Ecto neural progenitor cell (in vitro differentiated cells): ENCODE measurements around the gene DMAC2.
"Not testable (repeated sequence)": the region's sequence is repeated elsewhere in the genome, so short reads cannot be mapped to it uniquely, and the experiment has no call there.

ENCODE experiments used
- DNase-seq: peaks from one replicate; pipeline ENCODE4 v3.0.0-alpha.2; 2018; ENCODE audit warnings: low spot score

Gene DMAC2

GRCh38 chr19:41398598-41398997 is 41.1 kb downstream of the DMAC2 start:
- no peak for DNase-seq

- DNase-seq, result no peak
These were observed 41.7 kb downstream of the DMAC2 start for GRCh38 chr19:41398050-41398418.

GRCh38 chr19:41397086-41398049 is 42.3 kb downstream of the DMAC2 start, which contains the start of the genes BCKDHA and EXOSC5:
TSS of gene BCKDHA (plus strand) at chr19:41397818. CDS start at chr19:41397828, 10 bp downstream.
TSS of gene EXOSC5 (minus strand) at chr19:41397359. CDS start at chr19:41397328, 31 bp downstream.
- DNase-seq, result peak; percentile 99

- DNase-seq, result no peak
These were observed 44.4 kb downstream of the DMAC2 start for GRCh38 chr19:41395355-41395754.

- DNase-seq, result no peak
These were observed 46.9 kb downstream of the DMAC2 start for GRCh38 chr19:41392775-41393174.

- no peak for DNase-seq
These were observed 48.1 kb downstream of the DMAC2 start for GRCh38 chr19:41391618-41392017.

- no peak for DNase-seq
These were observed 53.3 kb downstream of the DMAC2 start for GRCh38 chr19:41386442-41386841.

GRCh38 chr19:41384351-41384750 is 55.4 kb downstream of the DMAC2 start:
- no peak for DNase-seq

GRCh38 chr19:41381536-41381935 is 58.2 kb downstream of the DMAC2 start:
- DNase-seq, result not testable (repeated sequence)
